DND-41 (cell line): Measurements from ENCODE around the gene HRH1.
"Not testable (repeated sequence)": the region's sequence is repeated elsewhere in the genome, so short reads cannot be mapped to it uniquely, and the experiment has no call there.

Experiments used
- CTCF ChIP-seq: IDR thresholded peaks from 2 replicates; pipeline ENCODE4 v1.5.1; 2012; ENCODE audit warnings: borderline replicate concordance, low read length, moderate library complexity, mild to moderate bottlenecking; ENCODE audit not compliant: poor library complexity, severe bottlenecking; ENCODE audit errors: extremely low read depth
- EZH2 ChIP-seq: IDR thresholded peaks from 3 replicates; pipeline ENCODE4 v1.6.1; 2012; ENCODE audit warnings: borderline replicate concordance, low read depth, mild to moderate bottlenecking, moderate library complexity, low read length, inconsistent platforms; ENCODE audit not compliant: severe bottlenecking

DNA sequence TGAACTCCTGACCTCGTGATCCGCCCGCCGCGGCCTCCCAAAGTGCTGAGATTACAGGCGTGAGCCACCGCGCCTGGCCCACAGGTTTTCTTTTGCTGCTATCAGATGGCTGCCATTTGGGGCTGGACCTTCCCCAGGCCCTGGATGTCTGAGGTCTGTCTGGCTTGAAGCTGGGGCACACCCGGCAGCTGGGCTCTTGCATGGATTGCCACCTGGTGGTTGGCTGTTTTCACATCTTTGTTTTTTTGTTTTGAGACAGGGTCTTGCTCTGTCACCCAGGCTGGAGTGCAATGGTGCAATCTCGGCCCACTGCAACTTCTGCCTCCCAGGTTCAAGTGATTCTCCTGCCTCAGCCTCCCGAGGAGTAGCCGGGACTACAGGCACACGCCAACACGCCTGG lies 51.6 kb downstream of the HRH1 start:
- TF ChIP-seq CTCF: peak; percentile 15
- not testable (repeated sequence) for TF ChIP-seq EZH2
